ENCODE data around the gene KRT76.

DNA sequence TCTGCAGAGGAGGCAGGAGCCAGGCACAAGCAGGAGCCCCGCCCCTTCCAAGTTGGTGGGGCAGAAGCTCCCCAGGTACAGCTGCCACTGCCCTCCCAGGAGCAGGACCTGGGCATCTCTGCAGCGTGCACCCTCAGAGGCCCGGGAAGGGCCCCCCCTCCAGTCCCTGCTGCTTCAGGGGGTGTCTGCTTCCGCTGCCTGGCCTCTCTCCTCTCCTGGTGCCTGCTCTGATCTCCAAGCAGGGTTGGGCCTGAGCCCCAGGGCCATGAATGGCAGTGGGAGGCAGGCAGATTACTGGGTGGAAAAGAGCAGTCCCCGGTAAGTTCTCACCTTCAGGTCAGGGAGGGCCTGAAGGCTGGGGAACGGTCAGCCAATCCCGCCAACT lies 35.0 kb downstream of the KRT76 start:
- TF ChIP-seq, protein P1, sequence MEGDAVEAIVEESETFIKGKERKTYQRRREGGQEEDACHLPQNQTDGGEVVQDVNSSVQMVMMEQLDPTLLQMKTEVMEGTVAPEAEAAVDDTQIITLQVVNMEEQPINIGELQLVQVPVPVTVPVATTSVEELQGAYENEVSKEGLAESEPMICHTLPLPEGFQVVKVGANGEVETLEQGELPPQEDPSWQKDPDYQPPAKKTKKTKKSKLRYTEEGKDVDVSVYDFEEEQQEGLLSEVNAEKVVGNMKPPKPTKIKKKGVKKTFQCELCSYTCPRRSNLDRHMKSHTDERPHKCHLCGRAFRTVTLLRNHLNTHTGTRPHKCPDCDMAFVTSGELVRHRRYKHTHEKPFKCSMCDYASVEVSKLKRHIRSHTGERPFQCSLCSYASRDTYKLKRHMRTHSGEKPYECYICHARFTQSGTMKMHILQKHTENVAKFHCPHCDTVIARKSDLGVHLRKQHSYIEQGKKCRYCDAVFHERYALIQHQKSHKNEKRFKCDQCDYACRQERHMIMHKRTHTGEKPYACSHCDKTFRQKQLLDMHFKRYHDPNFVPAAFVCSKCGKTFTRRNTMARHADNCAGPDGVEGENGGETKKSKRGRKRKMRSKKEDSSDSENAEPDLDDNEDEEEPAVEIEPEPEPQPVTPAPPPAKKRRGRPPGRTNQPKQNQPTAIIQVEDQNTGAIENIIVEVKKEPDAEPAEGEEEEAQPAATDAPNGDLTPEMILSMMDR (conservative IDR thresholded peaks at IDR 0.05; ENCODE audit: low read depth, low read length) = no peak
- TF ChIP-seq EZH2phosphoT487 (IDR thresholded peaks at IDR 0.05; ENCODE audit: borderline replicate concordance, low read length) = no peak

Measured in PC-3 (cell line).